GM12878 (cell line): ENCODE measurements around the gene DNAJC16. TPM values are rescaled to one million over a fixed set of nuclear protein-coding genes. Genes with fewer than 3 reads are reported as not detected.

Source experiments
- CBFB ChIP-seq: IDR thresholded peaks from 2 replicates; pipeline ENCODE4 v1.6.1; 2016; ENCODE audit warnings: antibody characterized with exemption, low read depth
- CBX3 ChIP-seq: fragments of 200-600 bp; sonication (generic); IDR thresholded peaks from 2 replicates; pipeline ENCODE4 v1.6.1; 2016; ENCODE audit warnings: low read depth, borderline replicate concordance
- CHD1 ChIP-seq: IDR thresholded peaks from 2 replicates; pipeline ENCODE4 v1.6.1; 2012; ENCODE audit warnings: low read depth, low read length, improper control_type of control experiment
- HDGF ChIP-seq: fragments of 450-650 bp; IDR thresholded peaks from 2 replicates; pipeline ENCODE4 v1.6.1; 2016; ENCODE audit warnings: antibody characterized with exemption
- IKZF2 ChIP-seq, 2 experiments: fragments of 450-650 bp; IDR thresholded peaks; 2 replicates each; pipeline ENCODE4 v1.6.1; 2017; ENCODE audit warnings: mild to moderate bottlenecking in 2 of 2, moderate library complexity in 2 of 2
- IRF4 ChIP-seq: IDR thresholded peaks from 2 replicates; pipeline ENCODE4 v1.6.1; 2011; ENCODE audit warnings: low read depth, low read length
- MYB ChIP-seq: fragments of 150-350 bp; IDR thresholded peaks from 2 replicates; pipeline ENCODE4 v1.6.1; 2014; ENCODE audit warnings: mild to moderate bottlenecking, low read depth, low read length, borderline replicate concordance
- NFYB ChIP-seq: IDR thresholded peaks from 2 replicates; pipeline ENCODE4 v1.6.1; 2011; ENCODE audit warnings: low read depth, mild to moderate bottlenecking, low read length, improper control_type of control experiment, moderate library complexity; ENCODE audit not compliant: insufficient read depth
- POLR2AphosphoS2 ChIP-seq: IDR thresholded peaks from 2 replicates; pipeline ENCODE4 v1.6.1; 2011; ENCODE audit warnings: low read depth, mild to moderate bottlenecking, low read length, improper control_type of control experiment, moderate library complexity
- RUNX3 ChIP-seq: IDR thresholded peaks from 2 replicates; pipeline ENCODE4 v1.6.1; 2012; ENCODE audit warnings: low read length, inconsistent platforms
- SIX5 ChIP-seq: IDR thresholded peaks from 2 replicates; pipeline ENCODE4 v1.6.1; 2011; ENCODE audit warnings: mild to moderate bottlenecking, low read depth, low read length, moderate library complexity; ENCODE audit not compliant: severe bottlenecking
- SPI1 ChIP-seq: IDR thresholded peaks from 2 replicates; pipeline ENCODE4 v1.6.1; 2011; ENCODE audit warnings: low read depth, mild to moderate bottlenecking, low read length, moderate library complexity, borderline replicate concordance; ENCODE audit not compliant: insufficient read depth
- SREBF2 ChIP-seq: IDR thresholded peaks from 2 replicates; pipeline ENCODE4 v1.6.1; 2012; ENCODE audit warnings: mild to moderate bottlenecking, low read length
- SRF ChIP-seq, 2 experiments: IDR thresholded peaks; 2 replicates each; pipeline ENCODE4 v1.6.1; 2011; ENCODE audit warnings: low read depth in 2 of 2, low read length in 2 of 2, mild to moderate bottlenecking in 1 of 2, moderate library complexity in 1 of 2
- STAT1 ChIP-seq: fragments of 450-650 bp; conservative IDR thresholded peaks from 2 replicates; pipeline ENCODE4 v1.6.1; 2014; ENCODE audit warnings: antibody characterized with exemption, mild to moderate bottlenecking
- ZNF384 ChIP-seq: IDR thresholded peaks from 2 replicates; pipeline ENCODE4 v1.6.1; 2012; ENCODE audit warnings: low read depth, mild to moderate bottlenecking, low read length, improper control_type of control experiment, borderline replicate concordance
- polyA plus RNA-seq, 11 experiments: library from polyadenylated mRNA; depleted of rRNA in 4 of 11; unstranded in 6 of 11; stranded (reverse) in 5 of 11; fragments of >200 nt; fragmentation: Nextera tagmentation in 4 of 11; fragmentation: Illumina TruSeq in 1 of 11; extraction: Ambion mirVana in 4 of 11; extraction: Trizol in 1 of 11; gene quantifications; 1 replicate in 1 of 11; 2 replicates in 10 of 11; pipeline versions ENCODE4 v1.2.1 to v1.2.3, GENCODE V29; 2011 to 2016; ENCODE audit warnings: inconsistent platforms in 2 of 11, missing spikeins in 2 of 11, low read depth in 1 of 11
- total RNA-seq, 4 experiments: library from RNA; depleted of rRNA in 3 of 4; stranded (reverse); fragments of >200 nt in 3 of 4; fragmentation: Illumina TruSeq in 1 of 4; extraction: Trizol in 1 of 4; gene quantifications; 2 replicates each; pipeline versions ENCODE4 v1.2.1 to v1.2.3, GENCODE V29; 2013 to 2021
- TF ChIP-seq, protein P1 (sequence below): fragments of 450-650 bp; IDR thresholded peaks from 2 replicates; pipeline ENCODE4 v1.6.1; 2014; ENCODE audit warnings: mild to moderate bottlenecking
- TF ChIP-seq, protein P2 (sequence below): IDR thresholded peaks from 2 replicates; pipeline ENCODE4 v1.6.1; 2012; ENCODE audit warnings: low read depth, low read length, improper control_type of control experiment
- TF ChIP-seq, protein P3 (sequence below): fragments of 450-650 bp; IDR thresholded peaks from 2 replicates; pipeline ENCODE4 v1.6.1; 2018; ENCODE audit warnings: borderline replicate concordance, mild to moderate bottlenecking; ENCODE audit not compliant: partially characterized antibody
- TF ChIP-seq, protein P4 (sequence below): fragments of 150-350 bp; IDR thresholded peaks from 2 replicates; pipeline ENCODE4 v1.6.1; 2016; ENCODE audit warnings: low read depth, low read length

DNAJC16 gene
- total and polyA plus RNA-seq, 10 of the 15 experiments (the other 5 are each of a cell fraction or from before 2014, with no cell fraction given) = 2.4 to 12.7 (median 7.8) TPM

DNA sequence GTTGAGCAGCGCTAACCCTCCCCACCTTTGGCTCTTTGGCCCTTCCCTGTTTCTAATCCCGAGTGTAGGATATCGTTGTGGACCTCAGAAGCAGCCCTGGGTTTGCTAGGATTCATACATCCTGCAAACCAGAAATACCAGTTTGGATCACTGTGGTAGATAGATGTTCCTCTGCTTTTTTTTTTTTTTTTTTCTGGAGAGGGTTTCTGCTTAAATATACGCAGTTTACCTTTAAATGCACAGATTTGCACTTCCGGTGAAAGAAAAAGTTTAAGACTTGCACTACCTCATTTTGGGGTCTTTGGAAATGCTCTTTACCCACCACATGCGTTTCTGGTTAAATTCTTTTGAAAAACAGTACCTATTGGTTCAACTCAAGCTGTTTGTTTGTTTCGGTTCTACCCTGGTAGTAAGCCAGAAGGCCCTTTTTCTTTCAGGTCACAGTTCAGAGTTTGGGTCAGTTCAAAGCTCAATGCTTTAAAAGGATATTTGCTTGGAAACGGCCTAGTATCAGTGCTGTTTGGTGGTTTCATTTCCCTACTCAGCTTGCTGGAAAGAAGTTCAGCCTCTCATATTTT lies 91.5 kb downstream of the DNAJC16 start (continued):
- TF ChIP-seq, protein P1, sequence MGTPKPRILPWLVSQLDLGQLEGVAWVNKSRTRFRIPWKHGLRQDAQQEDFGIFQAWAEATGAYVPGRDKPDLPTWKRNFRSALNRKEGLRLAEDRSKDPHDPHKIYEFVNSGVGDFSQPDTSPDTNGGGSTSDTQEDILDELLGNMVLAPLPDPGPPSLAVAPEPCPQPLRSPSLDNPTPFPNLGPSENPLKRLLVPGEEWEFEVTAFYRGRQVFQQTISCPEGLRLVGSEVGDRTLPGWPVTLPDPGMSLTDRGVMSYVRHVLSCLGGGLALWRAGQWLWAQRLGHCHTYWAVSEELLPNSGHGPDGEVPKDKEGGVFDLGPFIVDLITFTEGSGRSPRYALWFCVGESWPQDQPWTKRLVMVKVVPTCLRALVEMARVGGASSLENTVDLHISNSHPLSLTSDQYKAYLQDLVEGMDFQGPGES = no peak
- no peak for TF ChIP-seq MYB
- TF ChIP-seq RUNX3 = peak; percentile 52
- 0 out of 2 replicates have a peak, but pooled peaks have one; percentile 14 for TF ChIP-seq IRF4
- no peak for TF ChIP-seq CHD1
- TF ChIP-seq ZNF384 = peak; percentile 48; the same call in 1 of the 2 replicates
- TF ChIP-seq SIX5 = no peak
- TF ChIP-seq, protein P2, sequence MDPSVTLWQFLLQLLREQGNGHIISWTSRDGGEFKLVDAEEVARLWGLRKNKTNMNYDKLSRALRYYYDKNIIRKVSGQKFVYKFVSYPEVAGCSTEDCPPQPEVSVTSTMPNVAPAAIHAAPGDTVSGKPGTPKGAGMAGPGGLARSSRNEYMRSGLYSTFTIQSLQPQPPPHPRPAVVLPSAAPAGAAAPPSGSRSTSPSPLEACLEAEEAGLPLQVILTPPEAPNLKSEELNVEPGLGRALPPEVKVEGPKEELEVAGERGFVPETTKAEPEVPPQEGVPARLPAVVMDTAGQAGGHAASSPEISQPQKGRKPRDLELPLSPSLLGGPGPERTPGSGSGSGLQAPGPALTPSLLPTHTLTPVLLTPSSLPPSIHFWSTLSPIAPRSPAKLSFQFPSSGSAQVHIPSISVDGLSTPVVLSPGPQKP = peak; percentile 40; the same call in 1 of the 2 replicates
- 0 out of 4 replicates have a peak, but pooled peaks of 1 of the 2 experiments have one; percentile 50 for TF ChIP-seq SRF (IDR thresholded peaks at IDR 0.05; ENCODE audit: low read depth in 2 of 2, low read length in 2 of 2)
- TF ChIP-seq, protein P3, sequence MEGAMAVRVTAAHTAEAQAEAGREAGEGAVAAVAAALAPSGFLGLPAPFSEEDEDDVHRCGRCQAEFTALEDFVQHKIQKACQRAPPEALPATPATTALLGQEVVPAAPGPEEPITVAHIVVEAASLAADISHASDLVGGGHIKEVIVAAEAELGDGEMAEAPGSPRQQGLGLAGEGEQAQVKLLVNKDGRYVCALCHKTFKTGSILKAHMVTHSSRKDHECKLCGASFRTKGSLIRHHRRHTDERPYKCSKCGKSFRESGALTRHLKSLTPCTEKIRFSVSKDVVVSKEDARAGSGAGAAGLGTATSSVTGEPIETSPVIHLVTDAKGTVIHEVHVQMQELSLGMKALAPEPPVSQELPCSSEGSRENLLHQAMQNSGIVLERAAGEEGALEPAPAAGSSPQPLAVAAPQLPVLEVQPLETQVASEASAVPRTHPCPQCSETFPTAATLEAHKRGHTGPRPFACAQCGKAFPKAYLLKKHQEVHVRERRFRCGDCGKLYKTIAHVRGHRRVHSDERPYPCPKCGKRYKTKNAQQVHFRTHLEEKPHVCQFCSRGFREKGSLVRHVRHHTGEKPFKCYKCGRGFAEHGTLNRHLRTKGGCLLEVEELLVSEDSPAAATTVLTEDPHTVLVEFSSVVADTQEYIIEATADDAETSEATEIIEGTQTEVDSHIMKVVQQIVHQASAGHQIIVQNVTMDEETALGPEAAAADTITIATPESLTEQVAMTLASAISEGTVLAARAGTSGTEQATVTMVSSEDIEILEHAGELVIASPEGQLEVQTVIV = no peak
- TF ChIP-seq CBX3 = no peak
- TF ChIP-seq POLR2AphosphoS2 = no peak
- no peak for TF ChIP-seq SREBF2
- no peak for TF ChIP-seq CBFB
- TF ChIP-seq NFYB = no peak
- peak; percentile 68 for TF ChIP-seq SPI1
- TF ChIP-seq HDGF = 0 out of 2 replicates have a peak, but pooled peaks have one; percentile 4
- TF ChIP-seq IKZF2 (IDR thresholded peaks at IDR 0.05) = no peak
- no peak for TF ChIP-seq STAT1
- TF ChIP-seq, protein P4, sequence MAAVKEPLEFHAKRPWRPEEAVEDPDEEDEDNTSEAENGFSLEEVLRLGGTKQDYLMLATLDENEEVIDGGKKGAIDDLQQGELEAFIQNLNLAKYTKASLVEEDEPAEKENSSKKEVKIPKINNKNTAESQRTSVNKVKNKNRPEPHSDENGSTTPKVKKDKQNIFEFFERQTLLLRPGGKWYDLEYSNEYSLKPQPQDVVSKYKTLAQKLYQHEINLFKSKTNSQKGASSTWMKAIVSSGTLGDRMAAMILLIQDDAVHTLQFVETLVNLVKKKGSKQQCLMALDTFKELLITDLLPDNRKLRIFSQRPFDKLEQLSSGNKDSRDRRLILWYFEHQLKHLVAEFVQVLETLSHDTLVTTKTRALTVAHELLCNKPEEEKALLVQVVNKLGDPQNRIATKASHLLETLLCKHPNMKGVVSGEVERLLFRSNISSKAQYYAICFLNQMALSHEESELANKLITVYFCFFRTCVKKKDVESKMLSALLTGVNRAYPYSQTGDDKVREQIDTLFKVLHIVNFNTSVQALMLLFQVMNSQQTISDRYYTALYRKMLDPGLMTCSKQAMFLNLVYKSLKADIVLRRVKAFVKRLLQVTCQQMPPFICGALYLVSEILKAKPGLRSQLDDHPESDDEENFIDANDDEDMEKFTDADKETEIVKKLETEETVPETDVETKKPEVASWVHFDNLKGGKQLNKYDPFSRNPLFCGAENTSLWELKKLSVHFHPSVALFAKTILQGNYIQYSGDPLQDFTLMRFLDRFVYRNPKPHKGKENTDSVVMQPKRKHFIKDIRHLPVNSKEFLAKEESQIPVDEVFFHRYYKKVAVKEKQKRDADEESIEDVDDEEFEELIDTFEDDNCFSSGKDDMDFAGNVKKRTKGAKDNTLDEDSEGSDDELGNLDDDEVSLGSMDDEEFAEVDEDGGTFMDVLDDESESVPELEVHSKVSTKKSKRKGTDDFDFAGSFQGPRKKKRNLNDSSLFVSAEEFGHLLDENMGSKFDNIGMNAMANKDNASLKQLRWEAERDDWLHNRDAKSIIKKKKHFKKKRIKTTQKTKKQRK = no peak
